Measurements from ENCODE around the gene TOPAZ1.

TOPAZ1 gene

DNA sequence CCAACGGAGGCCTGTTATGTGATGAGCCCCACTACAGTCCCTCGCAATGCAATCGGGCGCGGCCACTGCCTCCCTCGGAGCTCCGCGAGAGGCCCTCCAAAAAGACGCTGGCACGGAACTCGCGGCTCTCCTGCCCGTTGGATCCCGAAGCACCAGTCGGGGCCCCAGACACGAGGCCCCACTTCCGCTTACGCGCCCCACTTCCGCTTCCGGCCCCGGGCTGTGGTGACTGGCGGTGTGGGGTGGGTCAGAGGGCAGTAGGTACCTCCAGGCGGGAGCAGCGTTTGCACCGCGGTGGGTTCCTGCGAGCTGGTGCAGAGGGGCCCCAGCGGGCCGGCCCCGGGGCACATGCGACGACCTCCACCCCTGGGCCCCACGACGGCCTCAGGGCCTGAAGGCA lies at the start of gene TOPAZ1:
Gene TOPAZ1 (plus strand): TSS at position 181 of the 400 bp plus-strand sequence. CDS start 168 bp downstream, at position 349.
- FAIRE-seq (no peak), DNase-seq (ENCODE audit: extremely low spot score, insufficient read length, low read depth) (no peak)

DNA sequence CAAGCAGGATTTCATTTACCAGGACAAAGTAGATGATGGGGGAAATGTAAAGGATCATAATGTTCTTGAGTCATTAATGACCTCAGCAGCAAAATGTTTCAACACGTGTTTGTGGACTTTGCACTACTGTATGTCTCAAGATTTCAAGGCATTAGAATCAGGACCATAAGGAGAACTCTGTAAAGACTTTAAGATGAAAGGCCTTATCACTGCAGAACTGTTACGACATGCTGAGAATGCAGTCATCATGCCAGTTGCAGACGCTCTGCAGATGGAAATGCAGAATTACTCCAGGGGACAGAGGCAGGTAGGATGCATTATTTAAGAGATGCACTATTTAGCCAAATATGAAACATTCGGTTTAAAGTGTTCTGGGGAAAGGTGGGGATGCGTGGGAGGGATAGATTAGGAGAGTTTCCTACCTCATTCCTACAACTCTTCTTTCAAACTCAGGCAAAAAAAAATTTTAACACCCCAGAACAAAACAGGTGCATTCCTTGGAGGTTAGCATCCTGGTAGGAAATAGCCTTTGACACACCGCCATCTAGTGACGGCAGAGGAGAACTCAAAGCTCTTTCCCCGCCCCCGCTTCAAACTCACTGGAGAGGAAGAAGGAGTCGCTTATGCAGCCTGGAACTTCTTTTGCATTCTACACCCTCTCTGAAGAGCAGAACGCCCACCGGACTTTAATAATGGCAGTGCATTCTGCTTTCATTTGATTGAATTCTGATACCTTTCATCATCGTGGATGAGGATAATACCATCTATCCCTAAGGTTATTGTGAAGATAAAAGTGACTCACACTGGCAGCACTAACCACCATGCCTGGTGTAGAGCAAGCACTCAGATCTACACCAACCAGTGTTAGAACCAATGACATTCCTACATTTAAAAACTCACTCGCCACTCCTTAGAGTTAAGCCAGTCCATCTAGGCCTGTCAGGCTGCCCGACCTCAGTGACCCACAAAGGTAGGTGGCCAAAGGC lies 43.1 kb upstream of the TOPAZ1 start:
- peak; percentile 91 for FAIRE-seq

DNA sequence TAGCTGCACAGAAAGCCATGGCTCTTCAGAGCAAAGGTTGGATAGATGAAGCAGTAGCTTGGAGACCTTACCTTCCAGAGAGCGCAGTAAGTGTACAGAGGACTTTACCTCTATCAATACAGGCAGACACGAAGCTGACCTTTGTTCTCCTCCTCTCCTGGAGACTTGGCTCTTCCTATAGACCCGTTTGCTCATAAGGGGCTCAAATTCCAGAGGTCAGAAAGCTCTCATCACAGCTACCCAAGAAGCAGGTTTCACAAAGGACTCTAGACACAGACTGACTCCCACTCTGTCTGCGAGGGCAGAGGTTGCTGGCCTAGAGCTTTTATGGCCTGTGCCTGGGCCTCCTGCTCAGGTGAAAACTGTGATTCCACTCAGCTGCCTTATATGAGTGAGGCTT lies 35.4 kb upstream of the TOPAZ1 start:
- no peak for DNase-seq (ENCODE audit: extremely low spot score, insufficient read length, low read depth)
- FAIRE-seq: no peak

More for the DNA sequence above, 43.1 kb upstream of the TOPAZ1 start:
- peak; percentile 33 for DNase-seq (ENCODE audit: extremely low spot score, insufficient read length, low read depth)

DNA sequence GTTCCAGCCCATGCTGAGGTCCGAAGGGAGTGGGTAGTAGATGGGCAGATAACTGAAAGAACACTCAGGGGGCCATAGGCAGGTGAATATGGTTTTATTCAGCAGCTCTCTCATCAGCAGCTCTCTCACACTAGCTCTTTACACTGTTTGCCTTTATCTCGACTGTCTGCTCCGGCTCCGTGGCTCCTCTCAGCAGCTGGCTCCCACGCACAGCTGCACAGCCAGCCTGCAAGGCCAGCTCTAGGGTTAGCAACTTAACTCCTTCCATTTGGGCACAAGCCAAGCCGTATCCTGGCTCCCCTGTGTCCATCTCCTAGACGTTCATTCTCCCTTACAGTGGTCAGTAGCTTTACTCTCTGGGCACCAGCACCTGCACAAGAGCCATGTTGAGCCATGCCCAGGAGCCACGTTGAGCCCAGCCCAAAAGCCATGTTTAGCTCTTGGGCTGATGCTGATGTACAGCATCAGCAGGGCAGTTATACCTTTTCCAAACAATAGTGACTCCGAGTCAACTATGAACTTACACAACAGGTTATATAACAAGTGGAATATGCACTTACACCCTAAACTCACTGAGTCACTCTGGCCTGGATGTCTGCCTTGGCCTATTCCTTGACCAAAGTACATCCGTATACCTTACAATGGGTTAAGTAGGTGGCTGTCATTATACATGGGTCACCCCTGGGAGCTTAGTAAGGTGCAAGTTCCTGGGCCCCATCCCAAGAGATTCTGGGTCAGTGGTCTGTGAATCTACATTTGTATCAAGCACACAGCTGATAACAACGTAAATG lies 34.6 kb upstream of the TOPAZ1 start:
- no peak for DNase-seq (ENCODE audit: extremely low spot score, insufficient read length, low read depth)
- FAIRE-seq: no peak

DNA sequence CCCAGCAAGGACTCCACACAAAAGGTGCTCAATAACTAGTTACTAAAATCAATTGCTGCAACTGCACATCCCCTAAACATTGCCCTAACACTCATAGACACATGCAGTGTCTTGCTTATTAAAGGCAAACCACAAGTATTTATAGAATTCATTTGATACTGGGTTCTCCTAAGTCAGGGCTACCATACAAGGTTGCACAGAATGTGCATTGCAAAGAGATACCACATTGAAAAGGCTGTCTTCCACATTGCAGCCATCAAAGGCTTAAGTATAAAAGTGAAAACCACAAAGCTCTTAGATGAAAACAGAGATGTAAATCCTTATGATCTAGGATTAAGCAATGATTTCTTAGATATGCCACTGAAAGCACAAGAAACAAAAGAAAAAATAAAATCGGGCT lies 33.6 kb upstream of the TOPAZ1 start:
- FAIRE-seq (no peak), DNase-seq (ENCODE audit: extremely low spot score, insufficient read length, low read depth) (no peak)

DNA sequence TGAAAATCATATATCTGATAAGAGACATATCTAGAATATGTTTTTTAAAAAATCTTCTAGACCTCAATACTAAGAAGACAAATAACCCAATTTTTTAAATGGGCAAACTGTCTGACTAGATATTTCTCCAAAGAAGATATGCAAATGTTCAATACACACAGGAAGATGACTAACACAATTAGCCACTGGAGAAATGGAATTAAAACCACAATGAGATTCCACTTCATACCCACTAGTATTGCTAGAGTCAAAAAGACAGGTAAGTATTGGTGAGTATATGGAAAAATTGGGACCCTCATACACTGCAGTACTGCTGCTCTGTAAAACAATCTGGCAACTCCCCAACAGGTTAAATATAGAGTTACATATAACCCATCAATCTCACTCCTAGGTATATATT lies 33.1 kb upstream of the TOPAZ1 start:
- no peak for FAIRE-seq
- no peak for DNase-seq (ENCODE audit: extremely low spot score, insufficient read length, low read depth)

DNA sequence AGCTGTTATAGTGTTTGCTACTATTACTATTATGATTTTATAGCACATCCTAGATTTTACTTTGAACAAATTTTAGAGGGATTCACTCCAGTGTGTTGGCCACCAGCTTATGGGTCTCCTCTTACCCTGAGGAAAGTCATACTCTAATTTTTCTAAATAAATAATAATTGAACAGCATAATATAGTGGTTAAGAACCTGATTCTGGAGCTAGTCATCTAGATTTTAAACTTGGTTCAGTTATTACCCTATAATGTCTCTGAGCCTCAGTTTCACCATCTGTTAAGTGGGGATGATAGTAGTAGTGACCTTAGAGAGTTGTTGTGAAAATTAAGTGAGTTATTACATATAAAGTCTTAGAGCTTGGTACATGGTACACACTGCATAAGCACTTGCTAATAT lies 30.7 kb upstream of the TOPAZ1 start:
- FAIRE-seq: no peak
- DNase-seq (ENCODE audit: extremely low spot score, insufficient read length, low read depth): no peak

DNA sequence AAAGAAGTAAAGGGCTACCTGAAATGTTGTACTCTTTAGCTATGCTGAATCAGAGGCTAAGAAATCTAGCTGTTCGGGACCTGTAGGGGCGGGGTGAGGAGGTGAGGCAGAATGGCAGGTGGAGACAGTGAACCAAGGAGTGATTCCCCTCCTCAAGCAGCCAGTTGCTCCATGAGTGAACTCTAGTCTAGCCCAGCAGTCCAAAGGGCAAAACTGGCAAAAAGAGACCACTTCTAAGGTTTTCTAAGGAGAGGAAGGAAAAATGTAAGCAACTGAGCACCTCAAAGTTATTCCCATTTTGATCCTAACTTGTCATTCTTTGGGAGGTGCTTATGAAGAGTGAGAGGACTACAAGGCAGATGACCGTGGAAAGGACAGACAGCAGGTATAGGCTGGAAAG lies 19.3 kb upstream of the TOPAZ1 start:
- no peak for FAIRE-seq
- DNase-seq (ENCODE audit: extremely low spot score, insufficient read length, low read depth): no peak

DNA sequence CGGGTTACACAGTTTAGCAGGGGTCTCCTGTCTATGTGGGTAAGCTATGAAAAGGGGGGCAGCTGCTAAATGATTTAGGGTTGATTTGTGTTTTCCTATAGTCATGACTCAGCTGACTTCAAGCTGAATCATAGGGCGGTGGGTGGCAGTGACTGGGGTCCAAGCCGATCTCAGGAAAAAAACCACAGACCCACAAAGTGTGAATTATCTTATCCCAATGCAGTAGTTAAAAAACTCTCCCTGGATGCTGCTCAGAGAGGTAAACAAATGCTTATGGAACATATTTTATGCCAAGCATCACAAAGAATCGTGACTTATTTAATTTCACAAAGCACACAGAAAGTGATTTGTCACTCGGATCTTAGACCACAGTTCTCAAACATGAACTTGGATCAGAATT lies 18.4 kb upstream of the TOPAZ1 start:
- DNase-seq (ENCODE audit: extremely low spot score, insufficient read length, low read depth): no peak
- no peak for FAIRE-seq

DNA sequence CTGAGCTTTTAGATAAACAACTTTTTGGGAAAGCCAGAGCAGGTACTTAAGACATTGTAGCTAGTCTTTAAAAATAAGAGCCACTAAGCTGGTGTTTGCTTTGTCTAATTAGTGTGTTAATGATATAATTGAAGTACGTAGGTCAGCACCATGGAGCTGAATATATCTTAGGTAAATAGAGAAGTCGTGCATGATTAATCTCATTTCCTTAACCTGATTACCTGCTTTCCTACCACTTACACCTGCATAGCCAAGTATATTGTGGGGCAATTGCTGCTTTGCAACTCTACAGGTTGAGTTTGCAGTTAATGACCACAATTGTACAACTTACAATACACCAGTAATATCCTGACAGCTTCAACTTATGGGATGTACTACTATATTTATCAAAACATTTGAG lies 17.6 kb upstream of the TOPAZ1 start:
- DNase-seq (ENCODE audit: extremely low spot score, insufficient read length, low read depth): no peak
- FAIRE-seq: no peak

DNA sequence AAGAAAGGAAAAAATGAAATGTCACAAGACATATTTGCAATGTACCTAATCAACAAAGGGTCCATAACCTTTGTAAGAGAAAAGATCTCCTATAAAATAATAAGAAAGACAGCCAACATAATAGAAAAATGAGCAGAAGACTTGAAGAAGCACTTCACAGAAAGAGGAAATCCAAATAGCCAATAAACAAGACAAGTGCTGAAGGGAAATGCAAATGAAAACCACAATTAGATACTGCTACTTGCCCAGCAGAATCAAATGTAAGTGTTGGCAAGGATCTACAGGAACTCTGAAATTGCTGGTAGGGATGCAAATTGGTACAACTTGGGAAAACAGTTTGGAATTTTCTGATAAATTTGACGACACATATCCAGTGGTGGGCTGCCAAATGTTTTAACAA lies 15.1 kb upstream of the TOPAZ1 start:
- no peak for FAIRE-seq

DNA sequence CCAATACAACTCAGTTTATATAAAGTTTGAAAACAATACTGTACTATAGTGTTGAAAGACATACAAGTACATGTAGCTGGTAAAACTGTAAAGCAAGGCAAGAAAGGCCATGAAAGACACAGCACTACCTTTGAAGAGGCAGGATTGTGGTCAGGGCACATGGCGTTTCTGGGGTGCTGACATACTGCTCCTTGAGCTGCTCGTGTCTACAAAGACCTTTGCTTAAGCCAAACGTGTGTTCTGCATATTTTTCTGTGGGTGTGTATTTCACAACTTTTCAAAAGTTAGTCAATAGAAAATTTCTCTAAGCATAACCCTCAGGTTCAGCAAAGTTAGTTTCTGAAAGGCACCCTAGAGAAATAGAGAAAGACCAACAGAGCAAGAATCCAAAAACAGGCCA lies 14.1 kb upstream of the TOPAZ1 start:
- DNase-seq (ENCODE audit: extremely low spot score, insufficient read length, low read depth) (no peak), FAIRE-seq (no peak)

More for the DNA sequence above, 15.1 kb upstream of the TOPAZ1 start:
- no peak for DNase-seq (ENCODE audit: extremely low spot score, insufficient read length, low read depth)

DNA sequence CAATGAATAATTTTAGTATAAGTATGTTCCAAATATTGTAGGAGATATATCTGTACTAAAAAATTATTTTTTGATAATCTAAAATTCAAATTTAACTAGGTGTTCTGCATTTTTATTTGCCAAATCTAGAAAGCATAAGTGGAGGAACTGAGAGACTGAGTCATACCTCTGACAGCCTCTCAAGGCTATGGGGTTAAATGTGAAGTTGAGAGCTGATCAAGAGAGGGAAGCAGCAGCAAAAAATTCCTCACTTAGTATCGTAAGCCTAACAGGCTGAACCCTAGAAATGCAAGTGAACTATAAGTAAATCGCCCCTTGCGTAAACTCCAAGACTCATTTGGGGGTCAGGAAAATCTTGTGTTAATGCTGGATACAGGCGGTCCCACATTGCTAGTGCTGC lies 12.8 kb upstream of the TOPAZ1 start:
- no peak for DNase-seq (ENCODE audit: extremely low spot score, insufficient read length, low read depth)

DNA sequence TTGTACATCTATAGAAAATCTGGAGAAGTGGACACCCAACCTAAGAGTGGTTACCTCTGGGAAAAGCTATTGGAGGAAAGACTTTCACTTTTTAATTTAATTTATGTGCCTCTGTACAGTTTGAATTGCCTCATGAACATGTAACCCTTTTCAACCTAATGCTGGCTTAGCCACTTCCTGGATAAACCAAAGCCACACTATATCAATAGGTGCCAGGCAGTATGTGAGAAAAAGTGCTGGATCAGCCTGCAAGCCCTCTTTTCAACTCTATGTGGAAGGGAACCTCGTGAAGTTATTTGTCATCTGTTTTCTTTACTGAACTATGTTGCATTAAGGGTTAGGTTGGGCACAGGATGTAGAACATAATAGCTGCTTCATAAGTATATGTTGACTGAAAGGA lies 9.3 kb upstream of the TOPAZ1 start:
- no peak for FAIRE-seq
- DNase-seq (ENCODE audit: extremely low spot score, insufficient read length, low read depth): no peak

More for the DNA sequence above, 12.8 kb upstream of the TOPAZ1 start:
- no peak for FAIRE-seq

DNA sequence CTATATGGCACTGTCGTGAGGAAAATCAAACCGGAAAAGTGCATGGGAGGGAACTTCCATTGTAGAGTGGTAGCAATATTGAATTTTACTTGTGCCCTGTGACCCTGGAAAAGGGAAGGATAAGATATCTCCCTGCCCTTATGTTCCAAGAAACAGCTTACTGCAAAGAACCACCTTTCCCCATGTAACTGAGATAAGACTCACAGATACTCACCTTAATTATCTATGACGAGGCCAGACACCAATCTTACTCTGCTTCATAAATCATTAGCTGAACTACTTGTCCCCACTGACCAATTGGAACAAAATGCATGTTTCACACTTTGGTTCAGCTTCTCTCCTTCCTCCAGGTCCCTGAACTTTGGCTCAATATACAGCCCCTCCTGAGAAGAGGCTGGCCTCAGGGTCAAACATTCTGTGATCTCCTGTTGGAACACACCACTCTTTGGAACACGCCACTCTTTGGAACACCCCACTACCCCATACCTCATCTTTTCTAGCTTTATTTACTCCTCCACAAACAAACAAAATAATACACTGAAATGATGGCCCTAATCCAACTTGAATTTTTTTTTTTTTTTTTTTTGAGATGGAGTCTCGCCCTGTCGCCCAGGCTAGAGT lies 6.9 kb upstream of the TOPAZ1 start:
- FAIRE-seq (no peak), DNase-seq (ENCODE audit: extremely low spot score, insufficient read length, low read depth) (no peak)

DNA sequence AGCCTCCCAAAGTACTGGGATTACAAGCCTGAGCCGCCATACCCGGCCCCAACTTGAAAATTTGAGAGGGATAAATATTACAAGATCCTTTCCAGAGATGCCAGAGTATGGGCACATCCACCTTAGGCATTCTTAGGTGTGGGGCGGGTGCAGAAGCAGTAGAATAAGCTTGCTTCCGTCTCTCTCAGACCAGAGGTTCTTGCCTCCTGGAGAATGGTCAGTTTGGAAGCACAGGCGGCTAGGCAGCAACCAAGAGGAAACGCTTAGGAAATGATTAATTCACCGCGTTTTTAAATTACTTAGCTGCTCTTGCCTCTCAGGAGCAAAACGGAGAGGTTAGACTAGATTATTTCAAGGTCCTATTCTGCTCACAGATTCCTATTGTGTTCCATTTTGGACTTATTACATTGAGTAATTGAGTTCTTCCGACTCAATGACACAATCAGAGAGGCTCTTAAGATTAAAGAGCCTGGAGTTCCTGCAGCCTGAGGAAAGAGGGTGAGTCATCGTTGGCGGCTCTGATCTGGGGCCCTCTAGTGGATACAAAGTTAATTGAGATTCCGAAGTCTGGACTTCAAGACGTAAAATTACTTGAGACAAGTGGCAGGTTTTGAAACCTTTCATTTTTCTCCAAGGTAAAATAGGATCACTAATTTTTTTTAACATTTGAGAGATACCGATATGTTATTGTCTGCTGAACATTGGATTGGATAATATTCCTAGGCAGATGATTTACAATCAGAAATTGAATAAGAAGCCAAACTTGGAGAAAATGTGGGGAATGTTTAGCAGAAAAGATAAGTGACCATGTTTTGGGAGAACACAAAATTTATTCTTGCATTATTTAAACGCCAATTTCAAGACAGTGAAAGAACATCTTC lies 5.8 kb upstream of the TOPAZ1 start:
- DNase-seq (ENCODE audit: extremely low spot score, insufficient read length, low read depth) (peak; percentile 4), FAIRE-seq (peak; percentile 69)

DNA sequence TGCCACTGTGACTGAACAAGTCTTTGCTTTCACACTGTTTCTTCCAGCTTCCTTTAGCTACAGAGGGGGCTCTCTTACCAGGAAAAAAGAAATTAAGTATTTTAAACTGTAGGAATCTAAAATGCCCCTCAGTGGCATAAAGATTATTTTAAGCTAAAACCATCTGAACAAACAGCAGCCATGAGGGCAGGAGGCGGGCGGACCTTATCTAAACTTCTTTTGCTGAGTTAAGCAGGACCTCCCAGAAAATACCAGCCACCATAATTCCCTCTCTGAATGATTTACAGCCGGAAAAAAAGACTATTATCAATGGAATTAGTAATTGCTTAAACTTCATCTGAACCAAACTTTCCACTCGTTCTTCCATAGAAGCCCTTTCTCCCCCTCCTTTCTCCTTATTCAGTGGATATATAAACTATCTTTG lies 5.2 kb upstream of the TOPAZ1 start:
- DNase-seq (ENCODE audit: extremely low spot score, insufficient read length, low read depth) (no peak), FAIRE-seq (no peak)

DNA sequence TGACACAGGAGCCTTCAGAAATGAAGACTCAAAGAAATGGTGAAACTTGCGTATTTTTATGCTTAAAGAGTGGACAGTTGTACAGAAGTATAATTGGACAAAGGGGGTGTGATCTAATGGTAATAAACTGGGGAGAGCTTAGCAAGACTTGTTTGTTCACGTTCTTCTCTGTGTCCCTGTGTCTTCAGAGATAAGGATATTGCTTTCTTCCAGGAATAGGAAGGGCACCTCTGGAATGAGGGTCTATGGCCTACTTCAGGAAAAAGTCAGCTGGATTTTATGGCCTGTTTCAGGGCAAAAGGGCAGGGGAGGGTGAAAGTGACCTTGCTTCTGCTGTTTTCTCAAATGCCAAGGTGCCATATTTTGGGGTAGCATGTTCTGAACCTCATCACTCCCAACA lies 4.5 kb upstream of the TOPAZ1 start:
- FAIRE-seq (no peak), DNase-seq (ENCODE audit: extremely low spot score, insufficient read length, low read depth) (no peak)

DNA sequence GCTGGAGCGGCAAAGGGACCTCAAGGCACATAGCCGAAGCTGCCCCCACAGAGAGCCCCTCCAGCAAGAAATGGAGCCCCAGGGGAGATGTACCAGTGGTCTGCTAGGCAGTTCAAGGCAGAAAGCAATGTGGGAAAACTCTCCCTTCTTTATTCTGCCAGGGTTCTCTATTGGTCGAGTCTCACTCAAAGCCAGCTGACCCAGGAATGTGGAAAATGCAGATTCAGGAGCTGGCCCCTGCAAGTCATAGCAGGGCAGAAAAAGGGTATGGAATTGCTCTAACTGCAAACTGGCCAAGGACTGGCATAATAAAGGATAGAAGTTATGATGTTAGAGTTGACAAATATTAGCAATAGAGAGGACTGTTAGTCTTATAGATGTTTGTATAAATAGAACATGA lies 4.0 kb upstream of the TOPAZ1 start:
- DNase-seq (ENCODE audit: extremely low spot score, insufficient read length, low read depth): no peak
- FAIRE-seq: no peak

DNA sequence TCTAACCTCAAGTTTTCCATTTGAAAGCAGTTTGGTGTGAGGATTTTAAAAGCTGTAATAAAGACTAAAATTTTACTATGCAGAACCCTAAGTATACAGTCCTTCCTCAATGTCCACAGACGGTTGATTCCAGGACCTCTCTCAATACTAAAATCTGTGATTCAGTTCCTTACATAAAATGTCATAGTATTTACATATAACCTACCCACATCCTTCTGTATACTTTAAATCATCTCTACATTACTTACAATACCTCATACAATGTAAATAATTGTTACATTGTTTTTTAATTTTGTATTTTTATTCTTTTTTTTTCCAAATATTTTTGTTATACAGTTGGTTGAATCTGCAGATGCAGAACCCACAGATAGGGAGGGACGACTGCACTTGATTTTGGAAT lies 2.8 kb upstream of the TOPAZ1 start:
- DNase-seq (ENCODE audit: extremely low spot score, insufficient read length, low read depth) (no peak), FAIRE-seq (no peak)

Measured in GM18507 (cell line).